ENCODE results near the gene INSYN2B. TPM values are rescaled to one million over a fixed set of nuclear protein-coding genes. Genes with fewer than 3 reads are reported as not detected.
"Not testable (repeated sequence)": the region's sequence is repeated elsewhere in the genome, so short reads cannot be mapped to it uniquely, and the experiment has no call there.

Gene INSYN2B
- total RNA-seq, 1 donor = 12.5 TPM

DNA sequence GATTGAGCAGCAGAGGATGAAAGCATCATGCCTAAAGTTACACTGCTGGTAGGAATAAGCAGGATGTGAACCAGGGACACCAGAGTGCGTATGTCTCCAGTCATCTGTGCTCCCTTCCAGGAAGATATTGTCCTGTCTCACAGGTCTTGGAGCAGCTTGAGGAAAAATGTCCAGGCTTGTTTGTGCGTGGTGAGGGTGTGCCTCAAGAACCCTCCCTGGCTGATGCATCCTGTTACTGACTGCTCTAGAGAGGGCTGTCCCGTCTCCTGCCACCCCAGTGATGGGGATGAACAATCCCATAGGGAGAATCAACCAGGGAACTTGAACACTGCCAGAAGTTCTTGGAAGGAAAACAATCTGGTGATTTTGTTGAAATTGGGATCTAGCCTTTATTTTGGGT lies 132.0 kb downstream of the INSYN2B start:
- TF ChIP-seq CTCF (IDR thresholded peaks at IDR 0.05; ENCODE audit: insufficient read depth, low read depth, low read length) = no peak
- no peak overlapping the region for H3K4me3 ChIP-seq (ENCODE audit: low read depth, low read length)
- no peak for DNase-seq (ENCODE audit: low read depth)

- no peak for TF ChIP-seq CTCF (IDR thresholded peaks at IDR 0.05; ENCODE audit: insufficient read depth, low read depth, low read length)
- H3K4me3 ChIP-seq (ENCODE audit: low read depth, low read length) = no peak overlapping the region
- DNase-seq (ENCODE audit: low read depth) = no peak
Observed at GRCh38 chr5:169847519-169847918, 132.8 kb downstream of the INSYN2B start.

DNA sequence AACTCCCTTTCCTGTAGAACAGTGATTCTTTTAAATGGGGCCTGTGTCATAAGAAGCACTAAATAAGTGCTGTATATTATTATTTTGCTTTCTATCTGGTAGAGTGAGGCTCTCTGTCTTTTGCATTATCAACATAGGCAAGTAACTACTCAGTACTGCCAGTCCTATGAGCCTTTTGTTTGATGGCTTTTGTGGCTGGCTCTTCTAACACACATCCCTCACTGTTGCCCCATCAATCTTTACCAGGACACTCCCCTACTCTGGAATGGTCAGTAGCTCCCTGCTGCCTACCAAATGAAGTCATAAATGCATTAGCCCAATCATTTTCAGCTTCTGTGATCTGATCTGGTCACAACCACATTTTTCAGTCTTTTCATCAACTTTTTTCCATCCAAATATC lies 137.6 kb downstream of the INSYN2B start:
- DNase-seq (ENCODE audit: low read depth) = no peak
- no peak overlapping the region for H3K4me3 ChIP-seq (ENCODE audit: low read depth, low read length)
- TF ChIP-seq CTCF (IDR thresholded peaks at IDR 0.05; ENCODE audit: insufficient read depth, low read depth, low read length) = no peak

- TF ChIP-seq CTCF (IDR thresholded peaks at IDR 0.05; ENCODE audit: insufficient read depth, low read depth, low read length) = no peak
- no peak for DNase-seq (ENCODE audit: low read depth)
- H3K4me3 ChIP-seq (ENCODE audit: low read depth, low read length) = no peak overlapping the region
Observed at GRCh38 chr5:169840405-169840804, 139.9 kb downstream of the INSYN2B start.

GRCh38 chr5:169838688-169839087 lies 141.6 kb downstream of the INSYN2B start:
- H3K4me3 ChIP-seq (ENCODE audit: low read depth, low read length) = no peak overlapping the region
- no peak for TF ChIP-seq CTCF (IDR thresholded peaks at IDR 0.05; ENCODE audit: insufficient read depth, low read depth, low read length)
- DNase-seq (ENCODE audit: low read depth) = no peak

- no peak for TF ChIP-seq CTCF (IDR thresholded peaks at IDR 0.05; ENCODE audit: insufficient read depth, low read depth, low read length)
- DNase-seq (ENCODE audit: low read depth) = no peak
- H3K4me3 ChIP-seq (ENCODE audit: low read depth, low read length) = no peak overlapping the region
Observed at GRCh38 chr5:169837686-169838085, 142.6 kb downstream of the INSYN2B start.

DNA sequence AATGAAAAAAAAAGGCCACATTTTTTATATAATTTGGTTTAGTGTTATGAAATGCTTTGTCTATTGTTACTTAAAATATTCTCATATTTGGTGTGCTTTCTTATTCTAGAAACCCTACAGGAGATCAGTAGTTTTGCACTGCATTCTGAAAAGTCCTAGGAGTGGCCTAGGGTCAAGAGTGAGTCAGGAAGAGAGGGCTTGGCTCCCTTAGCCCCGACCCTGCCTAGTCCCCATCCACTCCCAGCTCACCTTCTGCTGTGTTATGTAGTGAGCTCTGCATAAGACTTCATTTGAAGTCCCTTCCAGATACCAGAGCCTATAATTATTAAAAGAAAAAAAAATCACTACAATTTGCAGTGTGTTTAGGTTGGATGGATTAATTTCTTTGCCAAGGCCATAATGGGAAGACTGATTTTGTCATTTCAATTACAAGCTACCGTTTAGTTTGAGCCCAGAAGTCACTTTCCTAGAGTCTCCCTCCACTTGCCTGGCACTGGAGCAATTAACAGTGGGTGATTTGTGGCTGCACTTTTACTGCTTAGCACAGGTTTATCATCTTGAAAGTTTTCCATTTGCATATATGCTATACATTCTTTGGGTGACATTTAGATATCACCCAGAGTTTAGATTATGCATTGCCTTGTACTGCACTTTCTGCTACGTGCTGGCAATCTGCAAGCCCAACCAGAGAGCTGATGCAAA lies 143.3 kb downstream of the INSYN2B start:
- no peak overlapping the region for H3K4me3 ChIP-seq (ENCODE audit: low read depth, low read length)
- no peak for TF ChIP-seq CTCF (IDR thresholded peaks at IDR 0.05; ENCODE audit: insufficient read depth, low read depth, low read length)
- no peak for DNase-seq (ENCODE audit: low read depth)

DNA sequence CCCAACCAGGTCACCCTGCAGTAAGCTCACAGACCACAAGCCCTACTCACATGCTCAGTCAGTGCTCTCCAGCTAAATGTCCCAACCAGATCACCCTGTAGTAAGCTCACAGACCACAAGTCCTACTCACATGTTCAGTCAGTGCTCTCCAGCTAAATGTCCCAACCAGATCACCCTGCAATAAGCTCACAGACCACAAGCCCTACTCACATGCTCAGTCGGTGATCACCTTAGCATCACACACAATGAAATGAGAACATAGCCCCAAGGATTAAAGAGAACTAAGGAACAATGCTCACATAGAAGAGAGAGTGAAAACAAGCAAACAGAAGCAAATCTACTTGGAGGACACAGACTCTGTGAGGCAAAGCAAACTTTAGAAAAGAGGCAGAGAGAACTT lies 145.8 kb downstream of the INSYN2B start:
- H3K4me3 ChIP-seq (ENCODE audit: low read depth, low read length) = not testable (repeated sequence)
- DNase-seq (ENCODE audit: low read depth) = peak; percentile 25

GRCh38 chr5:169833681-169834292 lies 146.5 kb downstream of the INSYN2B start:
- not testable (repeated sequence) for H3K4me3 ChIP-seq (ENCODE audit: low read depth, low read length)
- peak; percentile 48 for DNase-seq (ENCODE audit: low read depth)

Measured in fibroblast of villous mesenchyme (primary cell).